ENCODE results near the gene PTGES.

The PTGES gene

GRCh38 chr9:129740666-129741464 lies 12.0 kb downstream of the PTGES start:
- no peak for DNase-seq

GRCh38 chr9:129740174-129740573 lies 12.7 kb downstream of the PTGES start:
- DNase-seq, result no peak

GRCh38 chr9:129739432-129739831 lies 13.4 kb downstream of the PTGES start:
- no peak for DNase-seq

- peak; percentile 79 for DNase-seq
Measured at GRCh38 chr9:129737479-129738274, 15.2 kb downstream of the PTGES start.

GRCh38 chr9:129736334-129736733 lies 16.5 kb downstream of the PTGES start:
- DNase-seq, result no peak

- no peak for DNase-seq
Measured at GRCh38 chr9:129735546-129735945, 17.3 kb downstream of the PTGES start.

- no peak for DNase-seq
Measured at GRCh38 chr9:129733632-129733953, 19.2 kb downstream of the PTGES start.

GRCh38 chr9:129732946-129733631 lies 19.8 kb downstream of the PTGES start:
- DNase-seq, result no peak

- DNase-seq, result no peak
Measured at GRCh38 chr9:129732100-129732499, 20.7 kb downstream of the PTGES start.

GRCh38 chr9:129731477-129732085 lies 21.3 kb downstream of the PTGES start:
- DNase-seq, result no peak

GRCh38 chr9:129728744-129729143 lies 24.1 kb downstream of the PTGES start:
- no peak for DNase-seq

GRCh38 chr9:129726322-129727160 lies 26.3 kb downstream of the PTGES start:
- DNase-seq, result peak; percentile 29

- DNase-seq, result no peak
Measured at GRCh38 chr9:129725795-129726251, 27.0 kb downstream of the PTGES start.

- DNase-seq, result no peak
Measured at GRCh38 chr9:129724456-129725190, 28.2 kb downstream of the PTGES start.

GRCh38 chr9:129722913-129723312 lies 29.9 kb downstream of the PTGES start:
- DNase-seq, result no peak

GRCh38 chr9:129720865-129721545 lies 31.8 kb downstream of the PTGES start:
- DNase-seq, result no peak

- DNase-seq, result no peak
Measured at GRCh38 chr9:129720181-129720864, 32.5 kb downstream of the PTGES start.

GRCh38 chr9:129719135-129719534 lies 33.7 kb downstream of the PTGES start:
- DNase-seq, result no peak

GRCh38 chr9:129718647-129719046 lies 34.2 kb downstream of the PTGES start:
- no peak for DNase-seq

- no peak for DNase-seq
Measured at GRCh38 chr9:129717991-129718390, 34.9 kb downstream of the PTGES start.
